ENCODE results near the gene GAL3ST3. TPM values are rescaled to one million over a fixed set of nuclear protein-coding genes. Genes with fewer than 3 reads are reported as not detected.

Gene GAL3ST3
- total and polyA plus RNA-seq, 9 donors, result 0.08 to 3.3 (median 0.48) TPM; not detected in 4

DNA sequence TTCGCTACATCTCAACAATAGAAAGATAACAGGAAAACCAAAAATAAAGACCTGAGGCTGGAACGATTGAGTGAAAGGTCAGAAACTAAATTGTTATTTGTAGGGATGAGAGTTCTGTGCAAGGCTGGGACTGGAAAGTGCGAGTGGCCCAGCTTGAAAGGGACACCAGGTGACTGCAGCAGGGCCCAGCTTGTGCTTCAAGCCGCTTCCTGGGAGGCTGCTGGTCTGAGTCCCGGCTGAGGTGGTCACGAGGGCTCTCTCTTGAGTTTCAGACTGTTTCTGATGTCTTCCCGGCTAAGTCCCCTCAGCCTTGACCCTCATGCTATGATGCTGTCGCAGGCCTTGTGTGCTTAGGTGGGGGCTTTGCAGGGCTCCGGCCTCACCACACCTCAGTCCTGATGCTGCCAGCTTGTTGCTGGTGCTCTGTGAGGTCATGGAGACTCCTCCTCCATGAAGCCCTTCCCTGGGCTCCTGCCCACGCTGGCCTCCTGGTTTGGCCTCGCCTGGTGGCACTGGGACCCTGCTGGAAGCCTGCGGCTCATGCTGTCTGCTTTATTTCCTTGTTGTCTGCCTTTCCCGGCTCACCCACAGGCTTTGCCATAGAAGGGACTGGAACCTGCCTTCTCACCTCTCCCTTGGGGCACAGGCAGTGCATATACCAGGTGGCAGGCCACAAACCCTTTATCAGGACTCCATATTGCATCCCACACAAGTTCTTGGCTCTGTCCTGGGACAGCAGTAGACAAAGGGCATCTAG lies 42.6 kb downstream of the GAL3ST3 start:
- no peaks in the 10 kb centered on the region for H3K27me3 ChIP-seq
- H3K4me3 ChIP-seq, result no peak overlapping the region
- no peak overlapping the region for H3K27ac ChIP-seq
- H3K9me3 ChIP-seq, result no peaks in the 10 kb centered on the region
- TF ChIP-seq EP300 (IDR thresholded peaks at IDR 0.05), result no peak
- TF ChIP-seq, protein P1, sequence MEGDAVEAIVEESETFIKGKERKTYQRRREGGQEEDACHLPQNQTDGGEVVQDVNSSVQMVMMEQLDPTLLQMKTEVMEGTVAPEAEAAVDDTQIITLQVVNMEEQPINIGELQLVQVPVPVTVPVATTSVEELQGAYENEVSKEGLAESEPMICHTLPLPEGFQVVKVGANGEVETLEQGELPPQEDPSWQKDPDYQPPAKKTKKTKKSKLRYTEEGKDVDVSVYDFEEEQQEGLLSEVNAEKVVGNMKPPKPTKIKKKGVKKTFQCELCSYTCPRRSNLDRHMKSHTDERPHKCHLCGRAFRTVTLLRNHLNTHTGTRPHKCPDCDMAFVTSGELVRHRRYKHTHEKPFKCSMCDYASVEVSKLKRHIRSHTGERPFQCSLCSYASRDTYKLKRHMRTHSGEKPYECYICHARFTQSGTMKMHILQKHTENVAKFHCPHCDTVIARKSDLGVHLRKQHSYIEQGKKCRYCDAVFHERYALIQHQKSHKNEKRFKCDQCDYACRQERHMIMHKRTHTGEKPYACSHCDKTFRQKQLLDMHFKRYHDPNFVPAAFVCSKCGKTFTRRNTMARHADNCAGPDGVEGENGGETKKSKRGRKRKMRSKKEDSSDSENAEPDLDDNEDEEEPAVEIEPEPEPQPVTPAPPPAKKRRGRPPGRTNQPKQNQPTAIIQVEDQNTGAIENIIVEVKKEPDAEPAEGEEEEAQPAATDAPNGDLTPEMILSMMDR (IDR thresholded peaks at IDR 0.05), result no peak
- no peak for TF ChIP-seq POLR2A (IDR thresholded peaks at IDR 0.05)
- no peak for DNase-seq
- intact Hi-C loops (cut with DNase I), result no loop called here
- H3K36me3 ChIP-seq, result no peaks in the 10 kb centered on the region
- 67 to 86% (median 77%) methylated on average over 12 to 13 of the region's 13 CpGs for WGBS, 3 donors
- peaks cover 5% of the 10 kb centered on the region for H3K4me1 ChIP-seq (ENCODE audit: insufficient read depth)

DNA sequence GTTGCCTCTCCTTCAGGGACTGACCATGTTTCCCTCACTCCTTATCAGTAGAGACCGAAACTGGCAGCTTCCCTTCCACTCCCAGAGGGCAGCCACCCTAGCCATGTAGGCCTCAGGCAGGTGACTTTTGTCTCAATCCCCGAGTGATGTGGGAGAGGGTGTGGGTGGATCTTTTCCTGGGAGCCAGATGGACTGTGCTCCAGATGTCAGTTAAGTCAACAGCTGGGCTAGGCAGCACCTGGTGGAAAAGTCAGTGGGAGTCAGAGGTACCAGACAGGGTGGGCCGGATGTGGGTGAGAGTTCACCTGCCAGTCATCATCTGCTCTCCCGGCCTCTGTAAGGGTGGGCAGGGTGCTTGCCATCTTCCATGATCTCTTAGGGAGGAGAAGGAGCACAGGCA lies 44.8 kb downstream of the GAL3ST3 start:
- DNase-seq, result no peak
- H3K4me3 ChIP-seq, result no peak overlapping the region
- H3K27me3 ChIP-seq, result no peaks in the 10 kb centered on the region
- TF ChIP-seq, protein P1 (IDR thresholded peaks at IDR 0.05), result no peak
- TF ChIP-seq POLR2A (IDR thresholded peaks at IDR 0.05), result no peak
- TF ChIP-seq EP300 (IDR thresholded peaks at IDR 0.05), result no peak
- H3K36me3 ChIP-seq, result no peaks in the 10 kb centered on the region
- H3K9me3 ChIP-seq, result no peaks in the 10 kb centered on the region
- intact Hi-C loops (cut with DNase I), result no loop called here
- H3K27ac ChIP-seq, result no peak overlapping the region
- WGBS, 3 donors, result 64 to 68% (median 66%) methylated on average over 4 of the region's 4 CpGs
- H3K4me1 ChIP-seq (ENCODE audit: insufficient read depth), result peaks cover 5% of the 10 kb centered on the region

- peaks cover 5% of the 10 kb centered on the region for H3K4me1 ChIP-seq (ENCODE audit: insufficient read depth)
- H3K9me3 ChIP-seq, result no peaks in the 10 kb centered on the region
- H3K4me3 ChIP-seq, result peak overlapping the region; percentile 74
- intact Hi-C loops (cut with DNase I), result no loop called here
- DNase-seq, result no peak
- no peaks in the 10 kb centered on the region for H3K36me3 ChIP-seq
- H3K27me3 ChIP-seq, result no peaks in the 10 kb centered on the region
- H3K27ac ChIP-seq, result peak overlapping the region in 1 of 2 donors; percentile 79
- TF ChIP-seq EP300 (IDR thresholded peaks at IDR 0.05) (no peak), POLR2A (IDR thresholded peaks at IDR 0.05) (no peak)
- TF ChIP-seq, protein P1 (IDR thresholded peaks at IDR 0.05), result no peak
- WGBS, 3 donors, result 52 to 74% (median 54%) methylated on average over 6 of the region's 6 CpGs
Observed at GRCh38 chr11:66003291-66003690, 45.7 kb downstream of the GAL3ST3 start.

- Histone ChIP-seq H3K4me3 (peak overlapping the region; percentile 74), H3K4me1 (ENCODE audit: insufficient read depth) (peaks cover 5% of the 10 kb centered on the region), H3K9me3 (no peaks in the 10 kb centered on the region), H3K36me3 (no peaks in the 10 kb centered on the region), H3K27me3 (no peaks in the 10 kb centered on the region), H3K27ac (peak overlapping the region; percentile 79 to 81)
- 0 to 1% (median 0%) methylated on average over 34 to 40 of the region's 40 CpGs for WGBS, 3 donors
- intact Hi-C loops (cut with DNase I), result no loop called here
- DNase-seq, result peak; percentile 62 to 77 (median 71)
- TF ChIP-seq EP300 (IDR thresholded peaks at IDR 0.05) (no peak), POLR2A (IDR thresholded peaks at IDR 0.05) (no peak)
- TF ChIP-seq, protein P1 (IDR thresholded peaks at IDR 0.05), result no peak
Observed at GRCh38 chr11:66002648-66003225, 46.2 kb downstream of the GAL3ST3 start.

Data from ovary (tissue), 9 donors.